ENCODE measurements around the gene HACD1.

Gene HACD1

DNA sequence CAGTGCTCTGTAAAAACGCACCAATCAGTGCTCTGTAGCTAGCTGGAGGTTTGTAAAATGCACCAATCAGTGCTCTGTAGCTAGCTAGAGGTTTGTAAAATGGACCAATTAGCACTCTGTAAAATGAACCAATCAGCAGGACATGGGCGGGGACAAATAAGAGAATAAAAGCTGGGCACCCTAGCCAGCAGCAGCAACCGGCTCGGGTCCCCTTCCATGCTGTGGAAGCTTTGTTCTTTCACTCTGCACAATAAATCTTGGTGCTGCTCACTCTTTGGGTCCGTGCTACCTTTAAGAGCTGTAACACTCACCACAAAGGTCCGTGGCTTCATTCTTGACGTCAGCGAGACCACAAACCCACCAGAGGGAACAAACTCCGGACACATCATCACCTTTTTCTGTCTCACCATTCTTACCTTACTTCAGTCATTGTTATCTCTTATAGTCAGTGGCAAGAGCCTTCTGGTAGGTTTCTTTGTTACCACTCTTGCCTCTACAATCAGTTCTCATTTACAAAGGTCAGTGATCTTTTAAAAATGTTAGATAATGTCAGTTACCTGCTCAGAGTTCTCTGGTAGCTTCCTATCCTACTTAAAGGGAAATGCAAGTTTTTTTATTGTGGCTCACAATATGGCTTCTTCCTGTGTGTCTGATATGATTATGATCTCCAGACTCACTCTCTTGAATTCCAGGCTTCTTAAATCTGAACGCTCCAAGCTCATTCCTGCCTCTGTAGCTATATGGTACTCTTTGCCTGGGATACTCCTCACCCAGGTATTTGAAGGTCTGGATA is 31.3 kb upstream of the HACD1 start:
- peaks cover 0 to 14% of the 10 kb centered on the region in 2 experiments; a peak in 2 of 3 replicates for H3K36me3 ChIP-seq (ENCODE audit: control insufficient read depth in 2 of 2, insufficient read depth in 1 of 2, low read length in 2 of 2)
- TF ChIP-seq SCRT2 (tag by site-specific recombination; IDR thresholded peaks at IDR 0.05) (no peak), ZNF394 (tag by site-specific recombination; IDR thresholded peaks at IDR 0.05; ENCODE audit: borderline replicate concordance) (no peak), ZEB2 (tag by site-specific recombination; IDR thresholded peaks at IDR 0.05) (no peak), HOXC10 (CRISPR knock-in tag; IDR thresholded peaks at IDR 0.05) (no peak), ZNF558 (tag by site-specific recombination; IDR thresholded peaks at IDR 0.05) (no peak), OSR2 (tag by site-specific recombination; IDR thresholded peaks at IDR 0.05) (no peak), HOXA7 (CRISPR knock-in tag; IDR thresholded peaks at IDR 0.05; ENCODE audit: borderline replicate concordance) (no peak), HOXD13 (CRISPR knock-in tag; IDR thresholded peaks at IDR 0.05; ENCODE audit: borderline replicate concordance) (no peak), ZNF133 (tag by site-specific recombination; IDR thresholded peaks at IDR 0.05) (no peak), KLF10 (tag by site-specific recombination; IDR thresholded peaks at IDR 0.05) (no peak), ZNF585B (tag by site-specific recombination; IDR thresholded peaks at IDR 0.05) (no peak)
- TF ChIP-seq, protein P1, sequence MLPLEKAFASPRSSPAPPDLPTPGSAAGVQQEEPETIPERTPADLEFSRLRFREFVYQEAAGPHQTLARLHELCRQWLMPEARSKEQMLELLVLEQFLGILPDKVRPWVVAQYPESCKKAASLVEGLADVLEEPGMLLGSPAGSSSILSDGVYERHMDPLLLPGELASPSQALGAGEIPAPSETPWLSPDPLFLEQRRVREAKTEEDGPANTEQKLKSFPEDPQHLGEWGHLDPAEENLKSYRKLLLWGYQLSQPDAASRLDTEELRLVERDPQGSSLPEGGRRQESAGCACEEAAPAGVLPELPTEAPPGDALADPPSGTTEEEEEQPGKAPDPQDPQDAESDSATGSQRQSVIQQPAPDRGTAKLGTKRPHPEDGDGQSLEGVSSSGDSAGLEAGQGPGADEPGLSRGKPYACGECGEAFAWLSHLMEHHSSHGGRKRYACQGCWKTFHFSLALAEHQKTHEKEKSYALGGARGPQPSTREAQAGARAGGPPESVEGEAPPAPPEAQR (tag by site-specific recombination; IDR thresholded peaks at IDR 0.05), result no peak
- TF ChIP-seq, protein P2, sequence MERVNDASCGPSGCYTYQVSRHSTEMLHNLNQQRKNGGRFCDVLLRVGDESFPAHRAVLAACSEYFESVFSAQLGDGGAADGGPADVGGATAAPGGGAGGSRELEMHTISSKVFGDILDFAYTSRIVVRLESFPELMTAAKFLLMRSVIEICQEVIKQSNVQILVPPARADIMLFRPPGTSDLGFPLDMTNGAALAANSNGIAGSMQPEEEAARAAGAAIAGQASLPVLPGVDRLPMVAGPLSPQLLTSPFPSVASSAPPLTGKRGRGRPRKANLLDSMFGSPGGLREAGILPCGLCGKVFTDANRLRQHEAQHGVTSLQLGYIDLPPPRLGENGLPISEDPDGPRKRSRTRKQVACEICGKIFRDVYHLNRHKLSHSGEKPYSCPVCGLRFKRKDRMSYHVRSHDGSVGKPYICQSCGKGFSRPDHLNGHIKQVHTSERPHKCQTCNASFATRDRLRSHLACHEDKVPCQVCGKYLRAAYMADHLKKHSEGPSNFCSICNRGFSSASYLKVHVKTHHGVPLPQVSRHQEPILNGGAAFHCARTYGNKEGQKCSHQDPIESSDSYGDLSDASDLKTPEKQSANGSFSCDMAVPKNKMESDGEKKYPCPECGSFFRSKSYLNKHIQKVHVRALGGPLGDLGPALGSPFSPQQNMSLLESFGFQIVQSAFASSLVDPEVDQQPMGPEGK (tag by site-specific recombination; IDR thresholded peaks at IDR 0.05), result no peak
- TF ChIP-seq, protein P3, sequence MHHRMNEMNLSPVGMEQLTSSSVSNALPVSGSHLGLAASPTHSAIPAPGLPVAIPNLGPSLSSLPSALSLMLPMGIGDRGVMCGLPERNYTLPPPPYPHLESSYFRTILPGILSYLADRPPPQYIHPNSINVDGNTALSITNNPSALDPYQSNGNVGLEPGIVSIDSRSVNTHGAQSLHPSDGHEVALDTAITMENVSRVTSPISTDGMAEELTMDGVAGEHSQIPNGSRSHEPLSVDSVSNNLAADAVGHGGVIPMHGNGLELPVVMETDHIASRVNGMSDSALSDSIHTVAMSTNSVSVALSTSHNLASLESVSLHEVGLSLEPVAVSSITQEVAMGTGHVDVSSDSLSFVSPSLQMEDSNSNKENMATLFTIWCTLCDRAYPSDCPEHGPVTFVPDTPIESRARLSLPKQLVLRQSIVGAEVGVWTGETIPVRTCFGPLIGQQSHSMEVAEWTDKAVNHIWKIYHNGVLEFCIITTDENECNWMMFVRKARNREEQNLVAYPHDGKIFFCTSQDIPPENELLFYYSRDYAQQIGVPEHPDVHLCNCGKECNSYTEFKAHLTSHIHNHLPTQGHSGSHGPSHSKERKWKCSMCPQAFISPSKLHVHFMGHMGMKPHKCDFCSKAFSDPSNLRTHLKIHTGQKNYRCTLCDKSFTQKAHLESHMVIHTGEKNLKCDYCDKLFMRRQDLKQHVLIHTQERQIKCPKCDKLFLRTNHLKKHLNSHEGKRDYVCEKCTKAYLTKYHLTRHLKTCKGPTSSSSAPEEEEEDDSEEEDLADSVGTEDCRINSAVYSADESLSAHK (tag by site-specific recombination; IDR thresholded peaks at IDR 0.05), result no peak
- TF ChIP-seq, protein P4, sequence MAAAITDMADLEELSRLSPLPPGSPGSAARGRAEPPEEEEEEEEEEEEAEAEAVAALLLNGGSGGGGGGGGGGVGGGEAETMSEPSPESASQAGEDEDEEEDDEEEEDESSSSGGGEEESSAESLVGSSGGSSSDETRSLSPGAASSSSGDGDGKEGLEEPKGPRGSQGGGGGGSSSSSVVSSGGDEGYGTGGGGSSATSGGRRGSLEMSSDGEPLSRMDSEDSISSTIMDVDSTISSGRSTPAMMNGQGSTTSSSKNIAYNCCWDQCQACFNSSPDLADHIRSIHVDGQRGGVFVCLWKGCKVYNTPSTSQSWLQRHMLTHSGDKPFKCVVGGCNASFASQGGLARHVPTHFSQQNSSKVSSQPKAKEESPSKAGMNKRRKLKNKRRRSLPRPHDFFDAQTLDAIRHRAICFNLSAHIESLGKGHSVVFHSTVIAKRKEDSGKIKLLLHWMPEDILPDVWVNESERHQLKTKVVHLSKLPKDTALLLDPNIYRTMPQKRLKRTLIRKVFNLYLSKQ (tag by site-specific recombination; IDR thresholded peaks at IDR 0.05; ENCODE audit: borderline replicate concordance), result no peak
- POLR2A ChIA-PET, result interaction anchor here (0.7 kb wide), 1 partner anchor 22 kb away, joined by 3 read pairs; no protein-coding TSS in a partner anchor
- H3K9me3 ChIP-seq (ENCODE audit: control insufficient read depth, insufficient read depth, low read depth, low read length), result no peaks in the 10 kb centered on the region
- CTCF ChIA-PET, result interaction anchor here (0.5 to 1.4 kb wide), 3 partner anchors 68 to 239 kb away, joined by 3 to 5 read pairs (median 4); no protein-coding TSS in a partner anchor
- no peak overlapping the region for H3K4me3 ChIP-seq (ENCODE audit: low read depth, low read length)
- no peak overlapping the region for H3K27ac ChIP-seq (ENCODE audit: extremely low read depth, low read depth, low read length)
- 0 out of 2 replicates have a peak, but pooled peaks cover 3% of the 10 kb centered on the region for H3K4me1 ChIP-seq (ENCODE audit: control insufficient read depth, insufficient read depth, low read length)

DNA sequence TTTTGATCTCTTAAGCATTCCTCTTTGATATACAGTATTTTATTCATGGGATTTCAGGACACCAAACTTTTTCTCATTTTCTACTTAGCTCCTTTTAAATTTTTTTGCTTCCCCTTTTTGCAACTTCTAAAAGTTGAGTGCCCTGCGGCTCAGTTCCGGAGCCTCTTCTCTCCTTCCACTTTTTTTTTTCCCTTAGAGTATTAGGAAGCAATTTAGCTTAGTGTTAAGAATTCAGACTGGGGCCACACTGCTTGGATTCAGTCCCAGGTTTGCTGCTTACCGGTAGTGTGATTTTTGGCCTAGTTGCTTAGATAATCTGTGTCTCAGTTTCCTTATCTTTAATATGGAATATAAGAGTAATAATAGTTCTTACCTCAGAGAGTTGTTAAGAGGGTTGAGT is 30.2 kb upstream of the HACD1 start:
- ChIA-PET CTCF (interaction anchor here (0.5 to 1.4 kb wide), 3 partner anchors 39 to 91 kb away, joined by 4 to 6 read pairs (median 5); no protein-coding TSS in a partner anchor), POLR2A (no interaction called here)
- peaks cover 0 to 11% of the 10 kb centered on the region in 2 experiments; a peak in 2 of 3 replicates for H3K36me3 ChIP-seq (ENCODE audit: control insufficient read depth in 2 of 2, insufficient read depth in 1 of 2, low read length in 2 of 2)
- H3K9me3 ChIP-seq (ENCODE audit: control insufficient read depth, insufficient read depth, low read depth, low read length), result no peaks in the 10 kb centered on the region
- H3K27ac ChIP-seq (ENCODE audit: extremely low read depth, low read depth, low read length), result no peak overlapping the region
- H3K4me3 ChIP-seq (ENCODE audit: low read depth, low read length), result no peak overlapping the region
- H3K4me1 ChIP-seq (ENCODE audit: control insufficient read depth, insufficient read depth, low read length), result 0 out of 2 replicates have a peak, but pooled peaks cover 3% of the 10 kb centered on the region
- TF ChIP-seq GLI2 (tag by site-specific recombination; IDR thresholded peaks at IDR 0.05; ENCODE audit: borderline replicate concordance, low read depth) (no peak), ZNF169 (tag by site-specific recombination; IDR thresholded peaks at IDR 0.05) (no peak), ZNF514 (tag by site-specific recombination; IDR thresholded peaks at IDR 0.05) (no peak), SETDB1 (IDR thresholded peaks at IDR 0.05; ENCODE audit: insufficient read length, low read length) (no peak), ZNF16 (tag by site-specific recombination; IDR thresholded peaks at IDR 0.05; ENCODE audit: low read depth) (no peak), ZNF600 (tag by site-specific recombination; IDR thresholded peaks at IDR 0.05) (no peak), ZNF112 (tag by site-specific recombination; IDR thresholded peaks at IDR 0.05) (no peak), ZNF132 (tag by site-specific recombination; IDR thresholded peaks at IDR 0.05; ENCODE audit: borderline replicate concordance) (no peak), ZNF660 (tag by site-specific recombination; IDR thresholded peaks at IDR 0.05) (no peak), YY2 (tag by site-specific recombination; IDR thresholded peaks at IDR 0.05) (no peak), ZSCAN16 (tag by site-specific recombination; IDR thresholded peaks at IDR 0.05) (no peak)
